Measurements from ENCODE around the gene WDR62. TPM values are rescaled to one million over a fixed set of nuclear protein-coding genes. Genes with fewer than 3 reads are reported as not detected.

WDR62 gene
- total and polyA plus RNA-seq, 10 of the 15 experiments (the other 5 are each of a cell fraction or from before 2014, with no cell fraction given) = 0.08 to 20.6 (median 10.9) TPM

- TF ChIP-seq ZBTB40 (IDR thresholded peaks at IDR 0.05; ENCODE audit: borderline replicate concordance) (peak; percentile 62; the same call in 1 of the 2 replicates), JUNB (IDR thresholded peaks at IDR 0.05) (no peak), SIX5 (IDR thresholded peaks at IDR 0.05; ENCODE audit: low read depth, low read length, severe bottlenecking) (peak; percentile 16), KLF5 (IDR thresholded peaks at IDR 0.05; ENCODE audit: partially characterized antibody) (peak; percentile 84), ESRRA (IDR thresholded peaks at IDR 0.05; ENCODE audit: low read length) (no peak), IRF4 (IDR thresholded peaks at IDR 0.05; ENCODE audit: low read depth, low read length) (no peak), DPF2 (IDR thresholded peaks at IDR 0.05) (no peak), RELB (IDR thresholded peaks at IDR 0.05; ENCODE audit: low read depth) (peak; percentile 74), FOXK2 (IDR thresholded peaks at IDR 0.05) (no peak), ATF7 (IDR thresholded peaks at IDR 0.05; ENCODE audit: low read depth) (peak; percentile 9; the same call in 1 of the 2 replicates), KAT2A (conservative IDR thresholded peaks at IDR 0.05; ENCODE audit: control insufficient read depth, low read depth, low read length) (no peak), KDM1A (IDR thresholded peaks at IDR 0.05; ENCODE audit: borderline replicate concordance) (no peak), CTCF (IDR thresholded peaks at IDR 0.05 in 2 of 3, conservative IDR thresholded peaks at IDR 0.05 in 1 of 3; ENCODE audit: control insufficient read depth in 2 of 3, extremely low read depth in 1 of 3, insufficient read depth in 1 of 3, low read depth in 3 of 3, low read length in 3 of 3) (no peak), NRF1 (conservative IDR thresholded peaks at IDR 0.05; ENCODE audit: low read depth, low read length) (no peak), CHD4 (IDR thresholded peaks at IDR 0.05) (no peak), TCF12 (IDR thresholded peaks at IDR 0.05; ENCODE audit: low read depth, low read length) (0 out of 2 replicates have a peak, but pooled peaks have one; percentile 34), SIN3A (IDR thresholded peaks at IDR 0.05; ENCODE audit: low read depth, low read length) (peak; percentile 79; the same call in 1 of the 2 replicates), NR2F1 (conservative IDR thresholded peaks at IDR 0.05) (0 out of 2 replicates have a peak, but pooled peaks have one; percentile 46), ZBTB4 (CRISPR knock-in tag; IDR thresholded peaks at IDR 0.05) (no peak)
Measured at GRCh38 chr19:36014012-36014924, 40.4 kb upstream of the WDR62 start, which contains the start of gene ALKBH6 (continued).
